AG09309 (cell line): ENCODE results near the gene ACYP2.
A peak's percentile ranks its signal among the peaks of the same experiment; 100 is the strongest.

ENCODE experiments used
- DNase-seq: peaks from one replicate; pipeline ENCODE4 v3.0.0-alpha.2; 2010; ENCODE audit warnings: low read depth
- H3K4me3 ChIP-seq: 2 replicates; pipeline ENCODE4 v1.5.1; 2011; ENCODE audit warnings: mild to moderate bottlenecking, low read depth, low read length, moderate library complexity; ENCODE audit not compliant: control insufficient read depth
- CTCF ChIP-seq: IDR thresholded peaks from 2 replicates; pipeline ENCODE4 v1.5.1; 2011; ENCODE audit warnings: mild to moderate bottlenecking, low read depth, low read length, inconsistent platforms; ENCODE audit not compliant: insufficient read depth, control insufficient read depth; ENCODE audit errors: missing control alignments

Gene ACYP2

GRCh38 chr2:54336136-54336976 is 220.9 kb downstream of the ACYP2 start:
- no peak overlapping the region for H3K4me3 ChIP-seq
- DNase-seq = peak; percentile 86
- TF ChIP-seq CTCF = no peak

GRCh38 chr2:54336977-54337255 is 221.5 kb downstream of the ACYP2 start:
- no peak for DNase-seq
- no peak for TF ChIP-seq CTCF
- no peak overlapping the region for H3K4me3 ChIP-seq

- no peak for DNase-seq
- no peak overlapping the region for H3K4me3 ChIP-seq
- no peak for TF ChIP-seq CTCF
Measured at GRCh38 chr2:54341656-54342055, 226.2 kb downstream of the ACYP2 start.

GRCh38 chr2:54342603-54343002 is 227.2 kb downstream of the ACYP2 start:
- no peak overlapping the region for H3K4me3 ChIP-seq
- TF ChIP-seq CTCF = no peak
- DNase-seq = no peak

GRCh38 chr2:54347622-54348021 is 232.2 kb downstream of the ACYP2 start:
- TF ChIP-seq CTCF = no peak
- DNase-seq = no peak
- no peak overlapping the region for H3K4me3 ChIP-seq

GRCh38 chr2:54348646-54349045 is 233.2 kb downstream of the ACYP2 start:
- TF ChIP-seq CTCF = no peak
- no peak overlapping the region for H3K4me3 ChIP-seq
- no peak for DNase-seq
